Smooth muscle cell (in vitro differentiated cells): ENCODE measurements around the gene SIPA1L2. TPM values are rescaled to one million over a fixed set of nuclear protein-coding genes. Genes with fewer than 3 reads are reported as not detected.

ENCODE experiments used
- DNase-seq: peaks from one replicate; lab custom pipeline; 2025; ENCODE audit not compliant: unreplicated experiment; lab: John Stamatoyannopoulos, UW
- H2AFZ ChIP-seq: fragments of 200-600 bp; sonication (generic); 2 replicates; pipeline ENCODE4 v1.6.0; 2016; ENCODE audit warnings: antibody characterized with exemption, low read depth, mild to moderate bottlenecking
- H3F3A ChIP-seq: fragments of 200-600 bp; sonication (generic); 2 replicates; pipeline ENCODE4 v1.6.0; 2017; ENCODE audit warnings: antibody characterized with exemption, low read depth
- H3K27ac ChIP-seq: fragments of 200-600 bp; sonication (generic); 2 replicates; pipeline ENCODE4 v1.5.1; 2016; ENCODE audit warnings: low read depth, mild to moderate bottlenecking
- H3K27me3 ChIP-seq: fragments of 200-600 bp; sonication (generic); 2 replicates; pipeline ENCODE4 v1.6.1; 2016; ENCODE audit warnings: low read depth, mild to moderate bottlenecking
- H3K36me3 ChIP-seq: fragments of 200-600 bp; sonication (generic); 2 replicates; pipeline ENCODE4 v1.5.1; 2016; ENCODE audit warnings: low read depth
- H3K4me1 ChIP-seq: fragments of 200-600 bp; sonication (generic); 2 replicates; pipeline ENCODE4 v1.5.1; 2016; ENCODE audit warnings: low read depth
- H3K4me2 ChIP-seq: fragments of 200-600 bp; sonication (generic); 2 replicates; pipeline ENCODE4 v1.6.0; 2016; ENCODE audit warnings: mild to moderate bottlenecking
- H3K4me3 ChIP-seq: fragments of 200-600 bp; sonication (generic); 2 replicates; pipeline ENCODE4 v1.5.1; 2016; ENCODE audit warnings: mild to moderate bottlenecking
- H3K79me2 ChIP-seq: fragments of 200-600 bp; sonication (generic); 2 replicates; pipeline ENCODE4 v1.6.0; 2016; ENCODE audit warnings: low read depth, mild to moderate bottlenecking
- H3K9ac ChIP-seq: fragments of 200-600 bp; sonication (generic); 2 replicates; pipeline ENCODE4 v1.6.0; 2016; ENCODE audit warnings: low read depth
- H3K9me3 ChIP-seq: fragments of 200-600 bp; sonication (generic); replicated peaks from 2 replicates; pipeline ENCODE4 v1.5.1; 2016; ENCODE audit warnings: low read depth
- H4K20me1 ChIP-seq: fragments of 200-600 bp; sonication (generic); 2 replicates; pipeline ENCODE4 v1.6.0; 2016; ENCODE audit warnings: low read depth
- CTCF ChIP-seq: fragments of 200-600 bp; sonication (generic); IDR thresholded peaks from 2 replicates; pipeline ENCODE4 v1.5.1; 2017; ENCODE audit warnings: borderline replicate concordance, mild to moderate bottlenecking, antibody characterized with exemption; ENCODE audit not compliant: insufficient read depth, poor library complexity, severe bottlenecking
- WGBS: methylation state at CpG from one replicate; pipeline ENCODE4 v1.1.7; 2016; ENCODE audit warnings: low lambda C conversion rate; 5-methylcytosine and 5-hydroxymethylcytosine counted together
- polyA plus RNA-seq: library from polyadenylated mRNA; unstranded; fragments of >200 nt; fragmentation: Nextera tagmentation; extraction: Ambion mirVana; gene quantifications from 2 replicates; pipeline ENCODE4 v1.2.1, GENCODE V29; 2016
- total RNA-seq: library from RNA; depleted of rRNA; stranded (reverse); fragments of >200 nt; gene quantifications from 2 replicates; pipeline ENCODE4 v1.2.3, GENCODE V29; 2014

SIPA1L2 gene
- total and polyA plus RNA-seq, 2 experiments from 2014 or later, result 18.9 to 37.0 TPM

GRCh38 chr1:232648316-232648715 is 18.4 kb upstream of the SIPA1L2 start:
- Histone ChIP-seq H3K4me3 (no peak overlapping the region), H3K9me3 (no peaks in the 10 kb centered on the region), H3K9ac (no peak overlapping the region), H3K36me3 (no peaks in the 10 kb centered on the region), H3K79me2 (no peaks in the 10 kb centered on the region), H3K27me3 (no peaks in the 10 kb centered on the region), H3F3A (peaks cover 6% of the 10 kb centered on the region), H2AFZ (no peak overlapping the region), H4K20me1 (no peaks in the 10 kb centered on the region), H3K4me2 (no peak overlapping the region), H3K27ac (no peak overlapping the region), H3K4me1 (peaks cover 7% of the 10 kb centered on the region)
- TF ChIP-seq CTCF, result no peak
- WGBS, result 4% methylated on average over 3 of the region's 3 CpGs
- DNase-seq, result no peak

- DNase-seq, result no peak
- peaks cover 6% of the 10 kb centered on the region for H3F3A ChIP-seq
- no peaks in the 10 kb centered on the region for H3K36me3 ChIP-seq
- no peak overlapping the region for H3K27ac ChIP-seq
- no peaks in the 10 kb centered on the region for H3K79me2 ChIP-seq
- no peaks in the 10 kb centered on the region for H3K27me3 ChIP-seq
- TF ChIP-seq CTCF, result no peak
- H3K4me2 ChIP-seq, result no peak overlapping the region
- H2AFZ ChIP-seq, result no peak overlapping the region
- no peaks in the 10 kb centered on the region for H3K9me3 ChIP-seq
- H3K9ac ChIP-seq, result no peak overlapping the region
- H4K20me1 ChIP-seq, result no peaks in the 10 kb centered on the region
- WGBS, result 100% methylated on average over 1 of the region's 1 CpG
- no peak overlapping the region for H3K4me3 ChIP-seq
- peaks cover 7% of the 10 kb centered on the region for H3K4me1 ChIP-seq
Measured at GRCh38 chr1:232644209-232644608, 14.3 kb upstream of the SIPA1L2 start.

GRCh38 chr1:232643251-232643650 is 13.3 kb upstream of the SIPA1L2 start:
- Histone ChIP-seq H4K20me1 (no peaks in the 10 kb centered on the region), H3K9ac (no peak overlapping the region), H3K4me3 (no peak overlapping the region), H3F3A (peaks cover 6% of the 10 kb centered on the region), H3K79me2 (no peaks in the 10 kb centered on the region), H3K27me3 (no peaks in the 10 kb centered on the region), H2AFZ (no peak overlapping the region), H3K4me2 (no peak overlapping the region), H3K9me3 (no peaks in the 10 kb centered on the region), H3K4me1 (peaks cover 4% of the 10 kb centered on the region), H3K36me3 (no peaks in the 10 kb centered on the region), H3K27ac (no peak overlapping the region)
- DNase-seq, result no peak
- TF ChIP-seq CTCF, result no peak

- TF ChIP-seq CTCF, result no peak
- no peaks in the 10 kb centered on the region for H4K20me1 ChIP-seq
- H3K4me2 ChIP-seq, result no peak overlapping the region
- no peaks in the 10 kb centered on the region for H3K4me1 ChIP-seq
- no peak overlapping the region for H2AFZ ChIP-seq
- no peaks in the 10 kb centered on the region for H3K36me3 ChIP-seq
- H3K79me2 ChIP-seq, result no peaks in the 10 kb centered on the region
- H3K27ac ChIP-seq, result no peak overlapping the region
- 76% methylated on average over 6 of the region's 6 CpGs for WGBS
- no peaks in the 10 kb centered on the region for H3K9me3 ChIP-seq
- no peaks in the 10 kb centered on the region for H3K27me3 ChIP-seq
- H3K9ac ChIP-seq, result no peak overlapping the region
- DNase-seq, result no peak
- H3K4me3 ChIP-seq, result no peak overlapping the region
- H3F3A ChIP-seq, result peaks cover 5% of the 10 kb centered on the region
Measured at GRCh38 chr1:232641507-232641906, 11.6 kb upstream of the SIPA1L2 start.
